Omental fat pad (tissue), 4 donors: ENCODE measurements around the gene CCDC60. TPM values are rescaled to one million over a fixed set of nuclear protein-coding genes. Genes with fewer than 3 reads are reported as not detected.

Experiments used
- ATAC-seq: fragments of 150-250 bp; one replicate; pipeline ENCODE4 v1.9.1; 2016; ENCODE audit warnings: mild to moderate bottlenecking, moderate library complexity; ENCODE audit not compliant: low FRiP score
- DNase-seq: peaks from one replicate; pipeline ENCODE4 v3.0.0-alpha.2; 2019; ENCODE audit warnings: low spot score
- total RNA-seq, 4 donors: library from RNA; depleted of rRNA; stranded (reverse); fragments of >200 nt; gene quantifications; one replicate each; pipeline ENCODE4 v1.1.0, GENCODE V29; 2016
- TF ChIP-seq, protein P1 (sequence below), 3 donors: fragments of 450-650 bp; IDR thresholded peaks; one replicate each; pipeline ENCODE4 v1.5.1; 2016 to 2017; ENCODE audit warnings: antibody characterized with exemption in 3 of 3, mild to moderate bottlenecking in 3 of 3, moderate library complexity in 2 of 3

CCDC60 gene
- total RNA-seq, 4 donors from 2014 or later: not detected

DNA sequence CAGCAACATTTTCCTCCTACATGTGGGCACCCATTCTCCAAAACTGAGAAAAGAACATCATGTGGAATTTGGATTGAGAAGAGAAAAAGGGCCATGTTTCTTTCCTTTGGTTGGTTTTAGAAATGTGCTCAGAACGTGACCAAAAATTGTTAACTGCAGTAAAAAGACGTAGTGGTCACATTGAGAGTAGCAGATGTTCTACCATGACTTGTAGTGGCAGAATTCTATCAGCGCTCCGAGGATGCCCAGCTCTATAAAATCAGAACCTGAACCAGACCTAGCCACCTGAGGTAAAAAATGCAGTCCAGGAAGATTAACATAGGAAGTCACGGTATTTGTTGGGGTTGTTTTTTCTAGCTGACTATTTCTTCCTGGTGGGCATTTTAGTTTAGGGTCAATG, 157.3 kb downstream of the CCDC60 start:
- TF ChIP-seq, protein P1, sequence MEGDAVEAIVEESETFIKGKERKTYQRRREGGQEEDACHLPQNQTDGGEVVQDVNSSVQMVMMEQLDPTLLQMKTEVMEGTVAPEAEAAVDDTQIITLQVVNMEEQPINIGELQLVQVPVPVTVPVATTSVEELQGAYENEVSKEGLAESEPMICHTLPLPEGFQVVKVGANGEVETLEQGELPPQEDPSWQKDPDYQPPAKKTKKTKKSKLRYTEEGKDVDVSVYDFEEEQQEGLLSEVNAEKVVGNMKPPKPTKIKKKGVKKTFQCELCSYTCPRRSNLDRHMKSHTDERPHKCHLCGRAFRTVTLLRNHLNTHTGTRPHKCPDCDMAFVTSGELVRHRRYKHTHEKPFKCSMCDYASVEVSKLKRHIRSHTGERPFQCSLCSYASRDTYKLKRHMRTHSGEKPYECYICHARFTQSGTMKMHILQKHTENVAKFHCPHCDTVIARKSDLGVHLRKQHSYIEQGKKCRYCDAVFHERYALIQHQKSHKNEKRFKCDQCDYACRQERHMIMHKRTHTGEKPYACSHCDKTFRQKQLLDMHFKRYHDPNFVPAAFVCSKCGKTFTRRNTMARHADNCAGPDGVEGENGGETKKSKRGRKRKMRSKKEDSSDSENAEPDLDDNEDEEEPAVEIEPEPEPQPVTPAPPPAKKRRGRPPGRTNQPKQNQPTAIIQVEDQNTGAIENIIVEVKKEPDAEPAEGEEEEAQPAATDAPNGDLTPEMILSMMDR (IDR thresholded peaks at IDR 0.05): no peak
- no peak for ATAC-seq

DNA sequence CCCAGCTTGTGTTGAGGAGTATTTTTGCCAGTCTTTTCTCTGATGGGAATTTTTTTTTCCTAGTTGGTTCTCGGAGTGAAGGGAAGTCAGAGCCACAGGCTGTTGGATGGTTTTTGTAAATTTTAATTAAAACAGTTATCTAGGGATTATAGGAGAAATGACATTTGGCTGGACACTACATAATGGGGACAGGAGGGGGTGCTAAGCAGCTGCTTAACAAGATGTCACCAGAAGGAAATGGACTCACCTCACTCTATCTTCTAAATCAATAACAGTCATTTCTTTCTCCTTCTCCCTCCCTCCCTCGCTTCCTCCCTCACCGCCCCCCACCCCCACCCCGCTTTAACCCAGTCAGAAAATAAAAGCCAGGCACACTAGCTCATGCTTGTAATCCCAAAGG, 165.7 kb downstream of the CCDC60 start:
- ATAC-seq: no peak

More for the DNA sequence above, 157.3 kb downstream of the CCDC60 start:
- DNase-seq: no peak

DNA sequence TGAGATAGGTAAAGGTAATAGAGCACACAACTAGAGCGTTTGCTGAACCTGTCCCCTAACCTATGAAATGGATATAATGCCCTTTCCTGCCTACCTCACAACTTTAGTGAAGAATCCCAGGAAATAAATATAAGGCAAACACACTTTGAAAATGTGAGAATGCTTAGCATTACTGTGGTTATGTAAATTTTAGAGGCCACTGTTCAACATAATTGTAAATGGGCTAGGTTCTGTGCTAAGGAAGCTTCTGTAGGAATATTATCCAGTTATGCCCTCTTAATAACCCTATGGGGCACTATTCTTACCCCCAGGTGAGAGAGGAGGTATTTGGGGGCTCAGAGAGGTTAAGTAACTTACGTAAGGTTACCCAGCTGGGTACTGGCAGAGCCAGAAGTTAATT, 166.5 kb downstream of the CCDC60 start:
- ATAC-seq (no peak), DNase-seq (no peak)
- TF ChIP-seq, protein P1 (IDR thresholded peaks at IDR 0.05): no peak

More for the DNA sequence above, 165.7 kb downstream of the CCDC60 start:
- TF ChIP-seq, protein P1 (IDR thresholded peaks at IDR 0.05): no peak
- DNase-seq: no peak

DNA sequence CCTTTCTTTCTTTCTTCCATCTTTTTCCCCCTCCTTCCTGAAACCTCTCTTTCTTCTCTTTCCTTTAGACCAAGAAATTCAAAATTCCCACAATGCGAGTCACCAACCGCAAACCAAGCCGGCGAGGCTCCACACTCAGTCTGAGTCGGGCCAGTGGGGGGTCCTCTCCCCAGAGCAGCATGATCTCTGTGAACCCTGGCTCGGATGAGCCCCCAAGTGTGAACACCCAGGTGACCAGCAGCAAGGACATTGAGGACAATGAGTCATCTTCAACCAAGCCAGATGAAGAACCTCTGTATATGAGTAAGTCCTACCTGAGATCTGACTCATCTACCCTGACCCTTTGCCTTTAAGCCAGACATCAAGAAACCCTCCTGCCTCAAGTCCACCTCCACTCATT, 170.5 kb downstream of the CCDC60 start:
- no peak for DNase-seq
- ATAC-seq: no peak
- TF ChIP-seq, protein P1 (IDR thresholded peaks at IDR 0.05): no peak

DNA sequence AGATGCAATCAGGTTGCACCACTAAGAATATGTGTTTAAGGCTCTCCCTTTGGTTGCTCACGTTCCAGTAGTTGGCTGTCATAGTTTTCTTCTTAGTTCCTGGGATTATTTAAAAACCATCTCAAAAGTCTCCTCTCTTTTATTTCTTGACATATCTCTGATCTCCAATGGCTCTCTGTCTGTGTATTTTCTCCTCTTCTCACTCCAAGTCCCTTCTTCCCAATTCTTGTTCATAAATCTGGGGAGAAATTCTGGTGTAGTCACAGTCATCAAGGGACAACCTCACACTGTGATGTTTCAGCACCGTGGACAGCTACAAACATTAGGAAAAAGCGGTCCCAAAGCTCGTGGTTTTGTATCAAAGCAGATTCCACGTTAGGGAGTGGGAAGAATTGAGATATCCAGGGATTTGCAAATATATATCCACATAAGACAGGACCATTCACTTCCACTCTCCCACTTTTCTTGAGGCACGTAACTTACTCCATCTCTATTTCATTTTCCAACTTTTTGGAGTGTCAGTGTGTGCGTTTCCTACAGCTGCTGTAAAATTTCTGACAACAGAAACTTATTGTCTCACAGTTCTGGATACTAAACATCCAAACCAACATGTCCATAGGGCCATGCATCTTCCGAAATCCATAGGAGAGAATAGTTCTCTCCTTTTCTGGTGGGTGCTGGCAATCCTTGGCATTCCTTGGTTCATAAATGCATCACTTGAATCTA, 178.4 kb downstream of the CCDC60 start:
- ATAC-seq (no peak), DNase-seq (no peak)
- TF ChIP-seq, protein P1 (IDR thresholded peaks at IDR 0.05): no peak

DNA sequence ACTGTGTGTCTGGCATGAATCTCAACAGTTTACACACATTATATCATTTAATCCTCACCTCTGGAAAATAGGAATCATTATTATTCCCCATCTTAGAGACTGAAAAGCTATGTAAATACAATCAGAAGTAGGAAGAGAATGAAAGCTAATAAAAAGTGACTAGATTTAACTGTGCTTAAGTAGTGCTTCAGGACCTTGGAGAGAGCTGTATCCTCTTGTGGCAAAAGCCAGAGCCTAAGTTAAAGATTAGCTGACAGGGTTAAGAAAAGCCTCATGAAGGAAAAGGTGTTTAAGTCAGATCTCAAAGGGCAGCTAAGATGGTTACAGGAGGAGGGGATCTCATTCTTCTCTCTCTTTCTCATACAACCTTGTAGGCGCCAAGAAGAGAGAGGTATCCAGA, 193.7 kb downstream of the CCDC60 start:
- ATAC-seq (no peak), DNase-seq (no peak)
- TF ChIP-seq, protein P1 (IDR thresholded peaks at IDR 0.05): no peak

DNA sequence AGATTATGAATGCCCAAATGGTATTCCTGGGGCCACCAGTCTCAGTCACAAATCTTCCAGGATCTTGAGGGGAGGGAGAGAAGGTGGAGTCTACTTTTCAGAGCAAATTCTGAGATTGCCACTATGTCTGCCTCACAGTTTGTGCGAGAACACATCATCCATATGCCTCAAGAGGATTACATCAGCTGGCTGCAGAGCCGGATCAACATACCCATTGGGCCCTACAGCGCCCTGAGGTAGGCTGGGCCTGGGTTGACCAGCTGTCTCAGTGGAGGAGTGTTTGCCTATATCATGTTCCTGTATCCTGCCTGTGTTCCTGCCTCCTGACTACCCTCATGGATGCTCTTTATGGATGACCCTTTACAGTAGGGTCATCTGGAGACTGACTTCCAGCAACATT, 205.9 kb downstream of the CCDC60 start:
- no peak for ATAC-seq
- TF ChIP-seq, protein P1 (IDR thresholded peaks at IDR 0.05): no peak
- no peak for DNase-seq
